D341Med (cell line): ENCODE results near the gene SRCAP.
"Not testable (repeated sequence)": the region's sequence is repeated elsewhere in the genome, so short reads cannot be mapped to it uniquely, and the experiment has no call there.

ENCODE experiments used
- DNase-seq: peaks from one replicate; pipeline ENCODE4 v3.0.0; 2012; ENCODE audit warnings: low spot score

Gene SRCAP

GRCh38 chr16:30664616-30665109, 34.3 kb upstream of the SRCAP start:
- DNase-seq, result no peak

- DNase-seq, result no peak
Observed at GRCh38 chr16:30665155-30665829, 33.7 kb upstream of the SRCAP start.

GRCh38 chr16:30665830-30666190, 33.2 kb upstream of the SRCAP start:
- no peak for DNase-seq

- DNase-seq, result no peak
Observed at GRCh38 chr16:30666681-30667080, 32.3 kb upstream of the SRCAP start.

GRCh38 chr16:30667361-30667905, 31.5 kb upstream of the SRCAP start:
- DNase-seq, result no peak

- DNase-seq, result no peak
Observed at GRCh38 chr16:30668393-30668792, 30.6 kb upstream of the SRCAP start.

- DNase-seq, result no peak
Observed at GRCh38 chr16:30669026-30669902, 29.7 kb upstream of the SRCAP start.

GRCh38 chr16:30669903-30670824, 28.8 kb upstream of the SRCAP start:
- DNase-seq, result no peak

- DNase-seq, result no peak
Observed at GRCh38 chr16:30675143-30675542, 23.8 kb upstream of the SRCAP start.

GRCh38 chr16:30677931-30678585, 20.9 kb upstream of the SRCAP start:
- DNase-seq, result no peak

GRCh38 chr16:30678586-30678970, 20.4 kb upstream of the SRCAP start:
- DNase-seq, result no peak

GRCh38 chr16:30680326-30680725, 18.6 kb upstream of the SRCAP start:
- DNase-seq, result no peak

GRCh38 chr16:30688701-30689100, 10.3 kb upstream of the SRCAP start:
- no peak for DNase-seq

- no peak for DNase-seq
Observed at GRCh38 chr16:30691907-30692306, 7.1 kb upstream of the SRCAP start.

GRCh38 chr16:30692396-30693064, 6.4 kb upstream of the SRCAP start:
- no peak for DNase-seq

GRCh38 chr16:30694926-30695693, 3.9 kb upstream of the SRCAP start:
- no peak for DNase-seq

GRCh38 chr16:30696646-30697045, 2.3 kb upstream of the SRCAP start:
- not testable (repeated sequence) for DNase-seq

- DNase-seq, result peak; percentile 93
Observed at GRCh38 chr16:30697264-30698138, 1.5 kb upstream of the SRCAP start.
